Subcutaneous adipose tissue (tissue), 4 donors: ENCODE measurements around the gene KCNAB2. TPM values are rescaled to one million over a fixed set of nuclear protein-coding genes. Genes with fewer than 3 reads are reported as not detected.

Experiments
- CTCF ChIP-seq: fragments of 450-650 bp; IDR thresholded peaks from one replicate; pipeline ENCODE4 v1.5.1; 2016; ENCODE audit warnings: low read depth, mild to moderate bottlenecking, control low read depth, antibody characterized with exemption, moderate library complexity
- total RNA-seq, 4 donors: library from RNA; depleted of rRNA; stranded (reverse); fragments of >200 nt; gene quantifications; one replicate each; pipeline ENCODE4 v1.1.0, GENCODE V29; 2016

Gene KCNAB2
- total RNA-seq, 4 donors from 2014 or later: 10.2 to 48.6 (median 18.2) TPM

- no peak for TF ChIP-seq CTCF
Measured at GRCh38 chr1:6006882-6007281, 38.8 kb upstream of the KCNAB2 start.

- no peak for TF ChIP-seq CTCF
Measured at GRCh38 chr1:6007318-6008083, 38.2 kb upstream of the KCNAB2 start.

GRCh38 chr1:6008084-6008415 is 37.6 kb upstream of the KCNAB2 start:
- TF ChIP-seq CTCF: no peak

GRCh38 chr1:6008696-6009095 is 37.0 kb upstream of the KCNAB2 start:
- no peak for TF ChIP-seq CTCF

- no peak for TF ChIP-seq CTCF
Measured at GRCh38 chr1:6009120-6010040, 36.3 kb upstream of the KCNAB2 start.

- no peak for TF ChIP-seq CTCF
Measured at GRCh38 chr1:6010554-6010953, 35.1 kb upstream of the KCNAB2 start.

- TF ChIP-seq CTCF: no peak
Measured at GRCh38 chr1:6011161-6011945, 34.3 kb upstream of the KCNAB2 start.
